GM10266 (cell line): ENCODE measurements around the gene MTOR.
"Not testable (repeated sequence)": the region's sequence is repeated elsewhere in the genome, so short reads cannot be mapped to it uniquely, and the experiment has no call there.

ENCODE experiments used
- DNase-seq: peaks from one replicate; pipeline ENCODE4 v3.0.0; 2012; ENCODE audit errors: extremely low spot score
- CTCF ChIP-seq: IDR thresholded peaks from 2 replicates; pipeline ENCODE4 v1.5.1; 2012; ENCODE audit warnings: mild to moderate bottlenecking, low read depth; ENCODE audit not compliant: control insufficient read depth, insufficient read depth; ENCODE audit errors: missing control alignments

The MTOR gene

GRCh38 chr1:11176081-11176706, 86.2 kb downstream of the MTOR start:
- no peak for DNase-seq
- TF ChIP-seq CTCF = no peak

GRCh38 chr1:11175461-11175860, 86.9 kb downstream of the MTOR start:
- DNase-seq = no peak
- no peak for TF ChIP-seq CTCF

GRCh38 chr1:11174261-11174942, 87.9 kb downstream of the MTOR start:
- no peak for DNase-seq
- TF ChIP-seq CTCF = no peak

- no peak for DNase-seq
- TF ChIP-seq CTCF = no peak
Observed at GRCh38 chr1:11170102-11170501, 92.2 kb downstream of the MTOR start.

- no peak for TF ChIP-seq CTCF
- no peak for DNase-seq
Observed at GRCh38 chr1:11169202-11169601, 93.1 kb downstream of the MTOR start.

GRCh38 chr1:11168731-11169130, 93.6 kb downstream of the MTOR start:
- TF ChIP-seq CTCF = no peak
- DNase-seq = no peak

GRCh38 chr1:11166744-11167143, 95.6 kb downstream of the MTOR start:
- not testable (repeated sequence) for DNase-seq

GRCh38 chr1:11162752-11163151, 99.6 kb downstream of the MTOR start:
- not testable (repeated sequence) for DNase-seq
